OCI-LY1 (cell line): ENCODE data around the gene LHFPL2.
"Not testable (repeated sequence)": the region's sequence is repeated elsewhere in the genome, so short reads cannot be mapped to it uniquely, and the experiment has no call there.

Source experiments
- CTCF ChIP-seq: fragments of 200-600 bp; sonication (generic), shearing (Covaris generic); IDR thresholded peaks from 2 replicates; pipeline ENCODE4 v1.5.1; 2017; ENCODE audit warnings: mild to moderate bottlenecking, antibody characterized with exemption, low read length, moderate library complexity, mixed read lengths
- EZH2 ChIP-seq: fragments of 200-600 bp; sonication (generic), shearing (Covaris generic); IDR thresholded peaks from 2 replicates; pipeline ENCODE4 v1.8.0; 2017; ENCODE audit warnings: borderline replicate concordance, mixed run types, mild to moderate bottlenecking, antibody characterized with exemption, low read length, moderate library complexity, mixed read lengths

- TF ChIP-seq CTCF, EZH2: not testable (repeated sequence)
These were observed 35.3 kb upstream of the LHFPL2 start for GRCh38 chr5:78683905-78684304.
